Measurements from ENCODE around the gene ADAM22.

Gene ADAM22

GRCh38 chr7:88042157-88042556, 108.1 kb downstream of the ADAM22 start:
- DNase-seq (ENCODE audit: low spot score) = no peak

- DNase-seq (ENCODE audit: low spot score) = no peak
These were observed 108.8 kb downstream of the ADAM22 start for GRCh38 chr7:88042803-88043202.

DNA sequence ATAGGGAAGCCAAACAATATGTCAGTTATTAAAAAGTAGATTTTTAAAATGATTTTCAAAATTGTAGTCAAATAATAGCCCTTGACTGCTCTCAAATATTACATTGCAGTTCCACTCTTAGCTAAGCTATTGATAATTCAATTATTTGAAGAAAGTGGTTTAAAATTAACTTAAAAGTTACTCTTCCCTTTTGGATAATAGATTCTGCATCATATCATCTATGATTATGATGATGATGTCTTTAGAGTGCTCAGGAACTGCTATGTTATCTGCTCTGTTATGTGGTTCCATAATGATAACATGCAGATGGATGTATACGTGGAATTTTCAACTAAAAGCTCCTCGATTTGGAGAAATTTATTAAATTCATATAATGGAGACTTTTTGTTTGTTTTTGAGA, 110.0 kb downstream of the ADAM22 start:
- DNase-seq (ENCODE audit: low spot score) = no peak

DNA sequence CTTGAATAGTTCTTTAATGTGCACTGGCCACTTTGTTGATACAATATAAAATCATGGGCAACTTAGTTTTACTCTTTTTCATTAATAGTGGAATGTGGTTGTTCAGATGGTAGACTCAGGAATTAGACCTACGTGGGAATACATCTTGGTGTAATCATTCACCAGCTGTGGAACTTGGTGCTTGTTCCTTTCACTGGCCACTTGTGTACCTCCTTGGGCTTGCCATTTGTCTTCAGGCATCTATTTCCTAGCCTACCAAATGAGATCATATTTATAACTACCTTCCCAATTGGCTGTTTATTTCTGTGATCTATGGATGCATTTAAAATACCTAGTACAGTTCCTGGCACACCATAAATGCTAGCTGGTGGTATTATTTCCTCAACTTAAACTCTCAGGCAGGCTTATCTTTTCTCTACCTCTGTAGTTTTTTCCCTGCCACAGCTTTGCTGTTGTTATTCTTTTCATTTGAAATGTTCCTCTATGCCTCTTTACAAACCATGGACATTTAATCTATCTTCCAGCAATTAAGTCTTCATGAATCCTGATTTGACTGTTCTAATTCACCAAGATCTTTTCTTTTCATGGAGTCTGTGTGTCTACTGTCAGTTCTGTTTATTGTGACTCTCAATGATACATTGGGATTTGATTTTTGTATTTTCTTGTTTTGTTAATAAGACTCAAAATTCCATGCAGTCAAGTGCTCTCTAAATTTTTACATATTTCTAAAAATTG, 113.0 kb downstream of the ADAM22 start:
- no peak for DNase-seq (ENCODE audit: low spot score)

DNA sequence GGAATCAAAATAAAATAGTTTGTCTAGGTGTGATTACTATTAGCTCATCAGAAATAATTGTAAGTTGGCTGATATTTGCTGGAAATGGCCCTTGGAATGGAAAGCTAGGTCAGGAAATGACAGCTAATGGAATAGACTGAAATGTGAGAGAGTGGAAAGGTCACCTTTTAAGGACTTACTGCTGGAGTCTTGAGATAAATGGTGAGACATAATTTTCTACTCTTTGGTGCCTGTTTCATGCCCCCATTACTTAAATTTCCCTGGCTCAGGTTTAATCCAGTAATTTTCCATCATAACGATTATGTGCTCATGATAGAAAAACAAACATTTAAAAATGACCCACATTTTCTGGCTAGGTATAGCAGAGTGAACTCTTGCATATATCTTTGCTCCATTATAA, 123.6 kb downstream of the ADAM22 start:
- DNase-seq (ENCODE audit: low spot score) = no peak

GRCh38 chr7:88062238-88062637, 128.2 kb downstream of the ADAM22 start:
- DNase-seq (ENCODE audit: low spot score) = no peak

DNA sequence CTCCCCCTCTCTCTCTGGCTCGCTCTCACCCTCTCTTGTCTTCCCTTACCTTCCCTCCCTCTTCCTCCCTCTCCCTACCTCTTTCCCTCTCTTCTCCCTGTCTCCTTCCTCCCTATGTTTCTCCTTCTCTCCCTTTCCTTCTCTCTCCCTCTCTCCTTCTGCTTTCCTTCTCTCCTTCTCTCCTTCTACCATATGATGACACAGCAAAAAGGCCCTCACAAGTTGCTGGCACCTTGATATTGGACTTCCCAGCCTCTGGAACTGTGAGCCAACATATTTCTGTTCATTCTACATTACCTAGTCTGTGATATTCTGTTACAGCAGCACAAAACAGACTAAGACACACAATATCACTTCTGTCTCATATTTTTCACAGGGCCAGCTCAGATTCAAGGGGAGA, 135.0 kb downstream of the ADAM22 start:
- DNase-seq (ENCODE audit: low spot score) = no peak

GRCh38 chr7:88071994-88072714, 138.1 kb downstream of the ADAM22 start:
- no peak for DNase-seq (ENCODE audit: low spot score)

DNA sequence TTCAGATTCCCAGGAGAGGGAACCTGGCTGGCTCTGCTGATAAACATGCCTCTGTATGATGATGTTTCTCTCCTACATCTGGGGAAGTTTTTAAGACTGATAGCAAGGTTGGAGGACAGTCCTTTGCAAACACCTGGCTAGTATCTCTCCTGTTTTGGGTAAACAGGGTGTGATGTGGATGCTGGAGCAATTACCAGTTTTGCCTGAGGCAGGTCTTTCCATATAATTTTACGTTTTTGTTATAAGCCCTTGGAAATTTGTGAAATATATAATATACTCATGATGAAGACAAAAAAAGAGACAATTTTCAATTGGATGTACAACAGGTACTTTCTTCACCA, 138.6 kb downstream of the ADAM22 start:
- DNase-seq (ENCODE audit: low spot score) = no peak

DNA sequence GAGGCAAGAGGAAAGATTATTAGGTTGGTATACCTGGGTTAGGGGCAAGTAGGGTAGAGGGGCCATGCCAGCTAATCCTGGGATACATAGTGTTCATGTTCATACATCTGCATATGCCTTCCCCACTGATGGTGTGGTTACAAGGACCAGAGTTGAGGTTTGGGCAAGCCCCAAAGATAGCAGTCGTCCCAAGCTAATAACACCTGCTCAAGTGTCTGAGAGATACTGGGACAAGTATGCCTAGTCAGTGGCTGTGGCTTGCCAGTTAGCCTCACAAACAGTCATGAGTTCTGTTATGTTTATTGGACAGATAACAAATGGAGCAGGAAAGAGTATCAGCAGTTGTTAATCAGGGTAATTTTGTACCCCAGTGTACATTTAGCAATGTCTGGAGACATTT, 139.6 kb downstream of the ADAM22 start:
- no peak for DNase-seq (ENCODE audit: low spot score)

DNA sequence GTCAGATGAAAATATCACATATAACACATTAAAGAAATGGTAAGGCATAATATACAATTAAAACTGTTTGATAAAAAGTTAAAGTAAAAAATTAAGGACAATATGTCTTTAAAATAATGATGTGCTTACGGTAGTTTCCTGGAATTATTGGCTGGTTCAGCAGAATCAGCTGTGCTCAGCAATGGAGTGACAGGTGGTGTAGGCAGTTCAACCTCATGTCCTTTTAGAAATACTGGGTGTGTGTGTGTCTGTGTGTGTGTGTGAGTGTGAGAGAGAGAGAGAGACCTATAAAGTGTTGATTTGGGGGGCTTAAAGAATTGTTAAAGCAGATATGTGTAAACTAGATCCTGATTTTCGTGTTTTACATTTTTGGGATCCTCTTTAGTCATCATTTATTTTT, 141.2 kb downstream of the ADAM22 start:
- DNase-seq (ENCODE audit: low spot score) = no peak

- DNase-seq (ENCODE audit: low spot score) = no peak
These were observed 149.8 kb downstream of the ADAM22 start for GRCh38 chr7:88083883-88084282.

DNA sequence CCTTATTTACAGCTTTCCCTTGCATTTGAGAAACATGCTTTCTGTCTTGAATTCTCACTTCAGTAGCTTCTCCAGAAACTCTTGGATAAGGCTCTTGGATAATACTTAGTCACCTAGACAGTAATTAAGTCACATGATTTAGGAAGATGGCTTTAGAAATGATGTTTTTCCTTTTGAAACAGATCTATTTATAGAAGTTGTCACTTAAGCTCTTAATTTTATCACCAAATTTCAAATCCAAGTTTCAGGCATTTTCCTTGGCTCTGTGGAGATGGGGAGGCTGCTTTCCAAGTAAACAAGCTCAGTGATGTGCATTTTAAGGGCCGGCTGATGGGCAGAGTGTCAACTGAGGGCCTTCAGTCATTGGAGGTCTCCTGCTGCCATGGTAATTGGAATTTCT, 155.5 kb downstream of the ADAM22 start:
- DNase-seq (ENCODE audit: low spot score) = no peak

DNA sequence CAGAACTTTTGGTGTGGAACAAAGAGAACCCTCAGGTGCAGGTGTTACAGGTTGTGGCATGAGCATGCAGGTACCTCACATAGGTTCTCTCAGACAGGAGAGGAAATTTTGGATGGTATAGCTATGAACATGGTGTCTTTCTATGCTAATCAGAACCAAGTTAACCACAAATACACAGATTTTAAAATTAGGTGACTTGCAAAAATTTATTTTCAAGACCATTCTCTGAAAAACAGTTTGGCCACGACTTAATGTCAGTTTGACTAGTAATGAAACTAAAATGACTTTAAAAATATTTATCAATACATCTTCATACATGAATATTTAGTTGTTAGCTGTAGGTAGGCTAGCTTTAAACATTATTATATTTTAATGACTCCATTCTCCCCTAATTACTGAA, 156.2 kb downstream of the ADAM22 start:
- no peak for DNase-seq (ENCODE audit: low spot score)

GRCh38 chr7:88090671-88091070, 156.6 kb downstream of the ADAM22 start:
- DNase-seq (ENCODE audit: low spot score) = no peak

DNA sequence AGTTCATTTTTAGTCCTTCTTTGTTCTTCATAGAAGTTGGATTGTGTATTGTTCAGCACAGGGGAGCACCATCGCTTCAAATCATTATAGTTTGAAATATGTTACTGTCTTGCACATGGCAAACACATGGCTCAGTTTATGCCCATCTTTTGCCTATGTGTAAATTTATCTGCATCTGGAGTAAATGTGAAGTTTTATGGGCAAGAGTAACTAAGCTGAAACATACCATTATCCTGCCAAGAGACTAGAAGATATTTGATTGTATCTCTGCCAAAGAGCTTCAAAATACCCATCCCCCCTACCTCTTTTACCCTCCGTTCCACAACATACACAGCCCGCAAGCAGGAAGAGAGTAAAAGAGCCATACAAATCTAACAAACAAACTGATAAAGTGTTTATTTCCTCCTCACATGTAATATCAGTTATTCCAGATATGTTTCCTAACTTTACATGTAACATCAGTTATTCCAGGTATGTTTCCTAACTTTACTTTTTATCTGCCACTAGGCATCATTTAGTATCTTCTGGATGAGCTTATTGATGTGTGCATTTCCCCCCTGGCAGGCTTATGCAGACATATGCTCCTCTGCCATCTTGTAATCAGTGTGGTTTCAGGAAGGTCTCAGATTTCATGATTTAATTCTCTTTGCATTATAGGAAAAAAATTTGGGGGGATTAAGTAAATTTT, 158.1 kb downstream of the ADAM22 start:
- DNase-seq (ENCODE audit: low spot score) = no peak

DNA sequence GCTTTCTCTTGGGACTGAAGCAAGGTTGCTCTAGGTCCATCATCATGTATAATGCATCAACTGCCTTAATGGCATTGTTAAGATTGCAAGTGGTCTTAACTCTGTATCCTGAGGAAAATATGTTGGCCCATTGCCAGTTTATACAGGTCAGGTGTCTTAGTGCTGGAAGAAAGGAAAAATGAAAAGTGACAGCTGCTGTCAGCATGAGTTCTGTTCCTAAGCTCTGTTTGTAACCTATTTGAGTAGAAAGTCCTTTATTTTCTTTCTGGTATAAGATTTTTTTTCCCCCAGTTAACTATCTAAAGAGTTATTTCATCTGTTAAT, 158.6 kb downstream of the ADAM22 start:
- DNase-seq (ENCODE audit: low spot score) = no peak

- DNase-seq (ENCODE audit: low spot score) = no peak
These were observed 167.7 kb downstream of the ADAM22 start for GRCh38 chr7:88101769-88102168.

DNA sequence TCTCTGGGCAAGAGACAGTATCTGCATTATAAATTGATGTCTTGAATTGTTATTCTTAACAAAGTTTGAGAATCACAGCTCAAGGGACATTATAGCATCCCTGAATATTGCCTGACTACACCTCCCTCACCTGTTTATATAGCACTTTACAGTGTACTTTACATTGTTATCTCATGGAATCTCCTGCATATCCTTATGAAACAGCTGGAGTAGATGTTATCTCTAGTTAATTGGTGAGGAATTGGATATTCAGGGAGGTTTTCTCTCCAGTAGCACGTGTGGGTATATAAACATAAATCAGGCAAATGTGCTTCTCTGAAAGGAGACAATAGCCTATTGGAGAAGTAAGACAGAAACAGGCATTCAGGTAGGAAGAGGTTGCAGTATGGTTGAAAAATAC, 168.6 kb downstream of the ADAM22 start:
- no peak for DNase-seq (ENCODE audit: low spot score)

DNA sequence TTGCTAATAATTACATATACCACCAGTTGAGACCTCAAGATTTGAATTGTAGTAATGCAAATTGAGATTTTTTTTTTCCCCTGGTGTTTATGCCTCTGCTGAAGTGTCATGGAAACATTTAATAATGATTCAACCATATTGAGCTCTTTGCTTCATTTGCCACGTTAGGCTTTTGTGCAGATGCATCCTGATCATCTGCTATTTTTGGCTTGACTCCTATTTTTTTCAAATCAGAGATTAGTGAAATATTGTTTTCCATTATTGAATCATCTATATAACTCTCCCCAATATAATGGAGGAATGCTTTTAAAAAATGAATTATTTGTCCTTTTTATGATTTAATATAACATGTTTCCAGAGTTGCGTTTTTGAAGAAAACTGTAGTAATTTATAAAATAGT, 170.7 kb downstream of the ADAM22 start:
- no peak for DNase-seq (ENCODE audit: low spot score)

DNA sequence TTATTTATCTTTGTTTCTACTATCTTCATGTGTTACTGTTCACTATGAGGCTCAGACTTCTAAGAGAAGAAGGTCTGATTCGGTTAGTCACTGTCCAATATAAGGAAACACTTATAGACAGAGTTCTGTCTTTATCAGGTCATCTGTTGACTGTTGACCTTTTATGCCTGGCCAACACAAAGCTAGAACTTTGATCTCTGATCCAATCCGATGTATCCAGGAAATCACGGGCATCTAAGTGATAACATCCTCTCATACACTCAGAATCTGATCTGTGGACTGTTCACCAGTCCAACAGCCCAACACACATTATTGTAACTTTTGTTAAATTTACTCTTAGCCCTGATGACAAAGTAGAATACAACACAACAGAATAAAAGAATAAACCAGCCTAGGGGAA, 171.2 kb downstream of the ADAM22 start:
- DNase-seq (ENCODE audit: low spot score) = no peak

DNA sequence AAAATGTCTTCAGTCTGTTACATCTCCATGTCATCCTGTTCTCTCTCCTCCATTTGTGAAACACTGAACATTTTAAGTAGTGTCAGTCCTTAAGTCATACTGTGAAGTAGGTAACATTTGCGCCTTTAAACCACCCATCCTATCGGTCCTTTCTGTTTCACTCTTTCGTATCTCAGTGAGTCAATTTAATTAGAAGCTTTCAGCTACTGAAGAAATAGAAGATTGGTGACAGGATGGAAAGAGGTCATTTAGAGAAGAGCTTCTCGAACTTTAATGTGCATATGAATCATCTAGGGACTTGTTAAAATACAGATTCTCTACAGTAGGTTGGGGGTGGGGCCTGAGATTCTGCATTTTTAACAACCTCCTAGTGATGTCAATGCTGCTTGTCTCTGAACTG, 172.4 kb downstream of the ADAM22 start:
- DNase-seq (ENCODE audit: low spot score) = no peak

DNA sequence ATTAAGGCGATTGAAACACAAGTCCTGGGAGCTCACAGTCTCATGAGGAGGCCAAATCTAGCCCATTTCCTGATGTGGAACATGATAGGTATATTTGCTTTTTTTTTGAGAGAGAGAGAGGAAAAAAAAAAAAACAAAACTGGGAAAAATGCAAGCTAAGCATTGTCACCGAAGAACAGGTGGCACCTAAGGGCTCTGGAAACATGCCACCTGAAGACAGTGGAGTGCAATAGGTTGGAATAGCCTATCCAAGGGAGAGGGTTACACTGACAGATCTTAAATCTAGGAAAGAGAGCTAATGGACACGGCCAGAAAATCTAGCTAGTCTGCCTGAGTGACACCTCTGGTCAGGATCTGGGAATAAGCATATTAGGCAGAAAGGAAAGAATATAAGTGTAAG, 175.6 kb downstream of the ADAM22 start:
- no peak for DNase-seq (ENCODE audit: low spot score)
